Testis (tissue), 3 donors: ENCODE data around the gene CCL28. TPM values are rescaled to one million over a fixed set of nuclear protein-coding genes. Genes with fewer than 3 reads are reported as not detected.

Experiments
- DNase-seq: peaks from one replicate; pipeline ENCODE4 v3.0.0-alpha.2; 2019
- H3K27ac ChIP-seq, 2 donors: fragments of 200-600 bp; sonication (generic); one replicate each; pipeline ENCODE4 v1.5.1; 2019
- H3K27me3 ChIP-seq: fragments of 200-600 bp; sonication (generic); one replicate; pipeline ENCODE4 v1.5.1; 2019
- H3K36me3 ChIP-seq: fragments of 200-600 bp; sonication (generic); one replicate; pipeline ENCODE4 v1.5.1; 2017; ENCODE audit warnings: low read depth; ENCODE audit errors: missing control alignments
- H3K4me1 ChIP-seq: fragments of 200-600 bp; sonication (generic); one replicate; pipeline ENCODE4 v1.5.1; 2019
- H3K4me3 ChIP-seq, 2 donors: fragments of 200-600 bp; sonication (generic); one replicate each; pipeline ENCODE4 v1.5.1; 2017 to 2019
- H3K9me3 ChIP-seq: fragments of 200-600 bp; sonication (generic); one replicate; pipeline ENCODE4 v1.5.1; 2017
- POLR2A ChIP-seq: fragments of 450-650 bp; IDR thresholded peaks from one replicate; pipeline ENCODE4 v1.6.1; 2017; ENCODE audit warnings: antibody characterized with exemption, mild to moderate bottlenecking, moderate library complexity
- WGBS, 2 donors: methylation state at CpG; one replicate each; pipeline ENCODE4 v1.1.5; 2018; 5-methylcytosine and 5-hydroxymethylcytosine counted together
- intact Hi-C: fragments of 100-400 bp; cut with DNase I; formaldehyde crosslinking; loops from one replicate; pipeline ENCODE4 v1.15.1; 2023; ENCODE audit warnings: low total_unique reads
- polyA plus RNA-seq: library from polyadenylated mRNA; stranded (reverse); fragments of 350-450 nt; fragmentation: Illumina TruSeq; extraction: RNeasy Lipid Tissue Mini Kit (QIAGEN cat#74804); gene quantifications from one replicate; pipeline ENCODE4 v1.2.3, GENCODE V29; 2014; ENCODE audit warnings: low read depth, low replicate concordance; ENCODE audit not compliant: insufficient read depth
- total RNA-seq, 2 donors: library from RNA; depleted of rRNA; stranded (reverse); fragments of >200 nt; gene quantifications; one replicate each; pipeline ENCODE4 v1.2.3, GENCODE V29; 2016
- TF ChIP-seq, protein P1 (sequence below), 3 experiments: fragments of 450-650 bp in 2 of 3; fragments of 200-600 bp in 1 of 3; sonication (generic) in 1 of 3; IDR thresholded peaks; one replicate each; pipeline ENCODE4 v1.5.1; 2016 to 2019; ENCODE audit warnings: antibody characterized with exemption in 3 of 3, mild to moderate bottlenecking in 2 of 3, moderate library complexity in 1 of 3

CCL28 gene
- total and polyA plus RNA-seq, 3 donors from 2014 or later = 3.8 to 7.6 (median 5.6) TPM

DNA sequence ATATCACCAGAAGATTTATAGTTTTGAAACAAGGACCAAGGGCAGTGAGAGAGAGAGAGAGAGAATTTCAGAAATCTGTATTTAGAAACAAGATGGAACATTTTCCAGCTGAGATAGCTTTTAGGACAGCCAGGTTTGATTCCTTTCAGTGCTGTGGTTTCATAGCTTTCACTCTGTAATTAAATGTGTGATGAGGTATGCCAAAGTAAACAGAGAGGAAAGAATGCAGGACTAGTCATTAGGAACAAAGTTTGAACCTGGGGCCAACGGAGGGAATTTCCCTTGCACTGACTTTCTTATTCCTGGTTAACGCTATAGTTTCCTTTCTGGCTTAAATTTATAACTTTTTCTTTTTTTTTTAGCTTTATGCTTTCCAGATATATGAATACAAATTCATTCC lies 10.0 kb upstream of the CCL28 start:
- Histone ChIP-seq H3K4me3 (no peak overlapping the region), H3K36me3 (no peaks in the 10 kb centered on the region), H3K9me3 (no peaks in the 10 kb centered on the region), H3K27me3 (no peaks in the 10 kb centered on the region), H3K27ac (peak overlapping the region in 1 of 2 donors; percentile 24), H3K4me1 (no peaks in the 10 kb centered on the region)
- WGBS, 2 donors = 22 to 31% methylated on average over 2 of the region's 2 CpGs
- peak; percentile 42 for DNase-seq
- TF ChIP-seq, protein P1, sequence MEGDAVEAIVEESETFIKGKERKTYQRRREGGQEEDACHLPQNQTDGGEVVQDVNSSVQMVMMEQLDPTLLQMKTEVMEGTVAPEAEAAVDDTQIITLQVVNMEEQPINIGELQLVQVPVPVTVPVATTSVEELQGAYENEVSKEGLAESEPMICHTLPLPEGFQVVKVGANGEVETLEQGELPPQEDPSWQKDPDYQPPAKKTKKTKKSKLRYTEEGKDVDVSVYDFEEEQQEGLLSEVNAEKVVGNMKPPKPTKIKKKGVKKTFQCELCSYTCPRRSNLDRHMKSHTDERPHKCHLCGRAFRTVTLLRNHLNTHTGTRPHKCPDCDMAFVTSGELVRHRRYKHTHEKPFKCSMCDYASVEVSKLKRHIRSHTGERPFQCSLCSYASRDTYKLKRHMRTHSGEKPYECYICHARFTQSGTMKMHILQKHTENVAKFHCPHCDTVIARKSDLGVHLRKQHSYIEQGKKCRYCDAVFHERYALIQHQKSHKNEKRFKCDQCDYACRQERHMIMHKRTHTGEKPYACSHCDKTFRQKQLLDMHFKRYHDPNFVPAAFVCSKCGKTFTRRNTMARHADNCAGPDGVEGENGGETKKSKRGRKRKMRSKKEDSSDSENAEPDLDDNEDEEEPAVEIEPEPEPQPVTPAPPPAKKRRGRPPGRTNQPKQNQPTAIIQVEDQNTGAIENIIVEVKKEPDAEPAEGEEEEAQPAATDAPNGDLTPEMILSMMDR (IDR thresholded peaks at IDR 0.05) = no peak
- no peak for TF ChIP-seq POLR2A
- intact Hi-C loops = no loop called here

DNA sequence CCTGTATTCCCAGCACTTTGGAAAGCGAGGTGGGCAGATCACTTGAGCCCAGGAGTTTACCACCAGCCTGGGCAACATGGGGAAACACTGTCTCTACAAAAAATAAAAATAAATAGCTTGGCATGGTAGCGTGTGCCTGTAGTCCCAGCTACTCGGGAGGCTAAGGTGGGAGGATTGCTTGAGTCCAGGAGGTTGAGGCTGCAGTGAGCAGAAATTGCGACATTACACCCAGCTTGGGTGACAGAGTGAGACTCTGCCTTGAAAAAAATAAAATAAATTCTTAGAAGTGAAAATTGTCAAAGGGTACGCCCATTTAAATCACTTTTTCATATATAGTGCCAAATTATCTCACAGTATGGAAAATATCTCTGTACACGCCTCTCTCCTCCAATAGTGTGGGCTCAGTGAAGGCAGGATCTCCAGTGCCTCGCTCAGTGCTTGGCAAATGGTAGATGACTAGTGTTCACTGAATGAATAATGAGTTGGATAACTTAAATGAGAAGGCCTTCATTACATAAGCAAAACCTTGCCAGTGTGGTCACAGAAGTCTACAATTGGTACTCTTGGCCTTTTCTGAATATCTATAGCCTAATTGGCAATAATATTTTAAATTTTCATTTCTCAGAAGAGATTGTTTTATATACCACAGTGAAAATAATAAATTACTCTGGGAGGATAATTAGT lies 9.4 kb upstream of the CCL28 start:
- 83% methylated on average over 7 of the region's 7 CpGs for WGBS, 2 donors
- Histone ChIP-seq H3K27me3 (no peaks in the 10 kb centered on the region), H3K4me1 (no peaks in the 10 kb centered on the region), H3K36me3 (no peaks in the 10 kb centered on the region), H3K4me3 (no peak overlapping the region), H3K27ac (peak overlapping the region in 1 of 2 donors; percentile 24), H3K9me3 (no peaks in the 10 kb centered on the region)
- no peak for DNase-seq
- TF ChIP-seq POLR2A = no peak
- TF ChIP-seq, protein P1 (IDR thresholded peaks at IDR 0.05) = no peak
- intact Hi-C loops = no loop called here

DNA sequence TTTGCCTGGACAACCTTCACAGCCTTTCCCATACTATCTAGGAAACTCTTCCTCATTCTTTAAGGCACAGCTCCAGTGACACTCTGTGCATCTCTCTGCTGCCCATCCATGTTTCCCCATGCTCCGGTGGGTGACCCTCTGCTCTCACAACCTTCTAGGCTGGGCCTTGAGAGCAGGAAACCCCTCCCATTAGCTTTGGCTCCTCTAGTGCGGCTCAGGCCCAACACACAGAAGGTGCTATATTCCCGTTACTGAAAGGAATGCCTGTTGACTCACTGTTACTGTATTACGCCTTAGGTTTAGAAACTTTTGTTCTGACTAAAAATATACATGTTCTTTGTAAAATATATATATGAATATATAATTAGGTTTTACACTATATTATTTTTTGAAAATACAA lies 8.1 kb upstream of the CCL28 start:
- WGBS, 2 donors = 81 to 87% methylated on average over 4 of the region's 4 CpGs
- intact Hi-C loops = no loop called here
- H3K36me3 ChIP-seq = no peaks in the 10 kb centered on the region
- H3K27ac ChIP-seq = no peak overlapping the region
- no peak for DNase-seq
- TF ChIP-seq, protein P1 (IDR thresholded peaks at IDR 0.05) = no peak
- TF ChIP-seq POLR2A = no peak
- H3K4me3 ChIP-seq = no peak overlapping the region
- H3K27me3 ChIP-seq = no peaks in the 10 kb centered on the region
- H3K9me3 ChIP-seq = no peaks in the 10 kb centered on the region
- H3K4me1 ChIP-seq = no peaks in the 10 kb centered on the region

DNA sequence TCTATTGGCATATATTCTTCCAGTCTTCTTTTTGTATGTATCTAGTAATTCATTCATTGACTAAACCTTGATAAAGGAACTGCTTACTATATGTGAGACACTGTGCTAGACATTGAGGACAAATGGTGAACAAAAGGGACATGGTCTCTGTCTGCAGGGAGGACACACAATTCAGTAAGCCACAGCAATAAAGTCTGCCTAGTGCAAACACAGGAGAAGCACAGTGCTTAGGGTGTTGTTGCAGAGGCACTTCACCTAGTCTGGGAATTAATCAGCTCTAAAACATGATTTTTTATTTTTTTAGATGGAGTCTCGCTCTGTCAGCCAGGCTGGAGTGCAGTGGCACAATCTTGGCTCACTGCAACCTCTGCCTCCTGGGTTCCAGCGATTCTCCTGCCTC lies 6.4 kb upstream of the CCL28 start:
- no peaks in the 10 kb centered on the region for H3K4me1 ChIP-seq
- no peak overlapping the region for H3K27ac ChIP-seq
- H3K4me3 ChIP-seq = no peak overlapping the region
- H3K27me3 ChIP-seq = no peaks in the 10 kb centered on the region
- no peak for TF ChIP-seq POLR2A
- TF ChIP-seq, protein P1 (IDR thresholded peaks at IDR 0.05) = no peak
- intact Hi-C loops = no loop called here
- WGBS, 2 donors = 92 to 97% methylated on average over 2 of the region's 2 CpGs
- no peaks in the 10 kb centered on the region for H3K36me3 ChIP-seq
- no peak for DNase-seq
- H3K9me3 ChIP-seq = no peaks in the 10 kb centered on the region

DNA sequence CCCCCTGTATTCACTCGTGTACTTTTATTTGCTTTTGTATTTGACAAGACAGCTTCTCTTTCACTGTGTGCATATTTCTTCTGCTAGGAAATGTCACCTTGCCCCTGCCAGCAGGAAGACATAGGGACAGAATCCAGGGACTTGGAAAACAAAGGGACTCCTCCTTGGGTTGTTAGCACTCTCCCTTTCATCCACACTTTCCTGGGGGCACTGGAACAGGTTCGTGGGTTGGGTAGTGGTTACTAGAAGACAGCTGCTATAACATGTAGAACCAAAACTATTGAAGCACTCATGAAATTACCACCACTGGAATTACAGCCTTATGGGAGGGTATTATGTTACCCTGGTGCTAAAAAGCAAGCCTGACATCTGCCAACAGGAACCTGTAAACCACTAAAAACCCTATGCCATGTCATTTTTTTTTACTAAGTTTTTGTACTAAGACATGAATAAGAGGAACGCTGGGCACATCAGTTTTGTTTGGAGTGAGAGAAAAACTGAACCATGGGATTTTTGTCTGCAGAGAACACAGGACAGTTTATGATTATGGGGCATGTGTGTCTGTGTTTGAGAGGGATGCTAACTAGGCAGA lies 4.7 kb upstream of the CCL28 start:
- intact Hi-C loops = no loop called here
- no peaks in the 10 kb centered on the region for H3K36me3 ChIP-seq
- WGBS, 2 donors = 73 to 77% methylated on average over 3 of the region's 3 CpGs
- TF ChIP-seq POLR2A = no peak
- TF ChIP-seq, protein P1 (IDR thresholded peaks at IDR 0.05) = no peak
- H3K4me3 ChIP-seq = no peak overlapping the region
- H3K27ac ChIP-seq = no peak overlapping the region
- no peak for DNase-seq
- no peaks in the 10 kb centered on the region for H3K4me1 ChIP-seq
- no peaks in the 10 kb centered on the region for H3K27me3 ChIP-seq
- H3K9me3 ChIP-seq = no peaks in the 10 kb centered on the region
